GM21447 (cell line): ENCODE data around the gene MYO5B.
"Not testable (repeated sequence)": the region's sequence is repeated elsewhere in the genome, so short reads cannot be mapped to it uniquely, and the experiment has no call there.

Experiments
- ATAC-seq: cut with Tn5 transposase; IDR thresholded peaks from one replicate; pipeline ENCODE4 v1.9.1; 2021; ENCODE audit not compliant: unreplicated experiment

Gene MYO5B

GRCh38 chr18:50194631-50195532 lies at the start of gene MYO5B:
TSS of gene MYO5B (minus strand) at chr18:50195147. CDS start at chr18:50194793, 354 bp downstream.
- ATAC-seq = peak; percentile 78

GRCh38 chr18:50241768-50242167 lies 46.8 kb upstream of the MYO5B start:
- ATAC-seq = not testable (repeated sequence)

GRCh38 chr18:50240080-50240563 lies 45.2 kb upstream of the MYO5B start:
- ATAC-seq = no peak

GRCh38 chr18:50232419-50232818 lies 37.5 kb upstream of the MYO5B start:
- no peak for ATAC-seq

GRCh38 chr18:50231621-50232020 lies 36.7 kb upstream of the MYO5B start:
- no peak for ATAC-seq

- ATAC-seq = not testable (repeated sequence)
Observed at GRCh38 chr18:50220249-50220648, 25.3 kb upstream of the MYO5B start.

GRCh38 chr18:50218432-50219197 lies 23.7 kb upstream of the MYO5B start:
- no peak for ATAC-seq

GRCh38 chr18:50209311-50209710 lies 14.4 kb upstream of the MYO5B start:
- no peak for ATAC-seq

- ATAC-seq = no peak
Observed at GRCh38 chr18:50207722-50208121, 12.8 kb upstream of the MYO5B start.

GRCh38 chr18:50203801-50204604 lies 9.1 kb upstream of the MYO5B start:
- no peak for ATAC-seq

- ATAC-seq = no peak
Observed at GRCh38 chr18:50201476-50202018, 6.6 kb upstream of the MYO5B start.

GRCh38 chr18:50199921-50200320 lies 5.0 kb upstream of the MYO5B start:
- no peak for ATAC-seq

- ATAC-seq = no peak
Observed at GRCh38 chr18:50199346-50199855, 4.5 kb upstream of the MYO5B start.

GRCh38 chr18:50196261-50196660 lies 1.3 kb upstream of the MYO5B start:
- no peak for ATAC-seq

- ATAC-seq = no peak
Observed at GRCh38 chr18:50195689-50196088, 742 bp upstream of the MYO5B start.

GRCh38 chr18:50193796-50194630 lies 934 bp downstream of the MYO5B start:
- ATAC-seq = no peak

- ATAC-seq = no peak
Observed at GRCh38 chr18:50192995-50193795, 1.8 kb downstream of the MYO5B start.

GRCh38 chr18:50190926-50191325 lies 4.0 kb downstream of the MYO5B start:
- ATAC-seq = no peak

- ATAC-seq = no peak
Observed at GRCh38 chr18:50190236-50190635, 4.7 kb downstream of the MYO5B start.
